ENCODE results near the gene OR2M4. TPM values are rescaled to one million over a fixed set of nuclear protein-coding genes. Genes with fewer than 3 reads are reported as not detected.
"Not testable (repeated sequence)": the region's sequence is repeated elsewhere in the genome, so short reads cannot be mapped to it uniquely, and the experiment has no call there.

The OR2M4 gene
- total RNA-seq, 2 experiments from 2014 or later, result not detected

- H3K4me1 ChIP-seq (ENCODE audit: insufficient read depth, low read length, poor library complexity, severe bottlenecking), result no peaks in the 10 kb centered on the region
- no peaks in the 10 kb centered on the region for H3K9me2 ChIP-seq (ENCODE audit: insufficient read depth, low read length)
- no TSS peak for BruUV-seq (replicated peaks)
These were observed 37.0 kb downstream of the OR2M4 start for GRCh38 chr1:248268178-248268577.

GRCh38 chr1:248273225-248273624, 42.0 kb downstream of the OR2M4 start:
- POLR2A ChIA-PET, result not testable (repeated sequence)

More at GRCh38 chr1:248268178-248268577, 37.0 kb downstream of the OR2M4 start:
- Histone ChIP-seq H4K20me1 (ENCODE audit: insufficient read depth, low read length) (no peaks in the 10 kb centered on the region), H3K79me2 (ENCODE audit: insufficient read depth, low read depth, low read length) (no peaks in the 10 kb centered on the region), H3K36me3 (ENCODE audit: insufficient read depth, low read length) (no peaks in the 10 kb centered on the region), H3K27ac (ENCODE audit: low read depth, low read length, poor library complexity, severe bottlenecking) (no peak overlapping the region), H3K4me2 (ENCODE audit: low read length) (no peak overlapping the region), H3K4me3 (ENCODE audit: low read depth, low read length, poor library complexity, severe bottlenecking) (no peak overlapping the region), H3K9me3 (ENCODE audit: low read length) (no peaks in the 10 kb centered on the region), H2AFZ (ENCODE audit: low read length) (no peak overlapping the region)
- intact Hi-C loops (cut with micrococcal nuclease; ENCODE audit: unreplicated experiment), result no loop called here
- TF ChIP-seq EZH2phosphoT487 (IDR thresholded peaks at IDR 0.05; ENCODE audit: borderline replicate concordance, low read depth, low read length), result no peak
- TF ChIP-seq CTCF (conservative IDR thresholded peaks at IDR 0.05; ENCODE audit: low read length), result no peak
- no peak for DNase-seq (ENCODE audit: low spot score)
- CTCF ChIA-PET (ENCODE audit: unreplicated experiment), result no interaction called here
- POLR2A ChIA-PET, result no interaction called here

GRCh38 chr1:248277876-248278275, 46.7 kb downstream of the OR2M4 start, which contains the start of gene OR2T33:
Gene OR2T33 (minus strand): TSS chr1:248277976. CDS start chr1:248273814, 4,162 bp downstream.
- Histone ChIP-seq H3K4me1 (ENCODE audit: insufficient read depth, low read length, poor library complexity, severe bottlenecking) (no peaks in the 10 kb centered on the region), H3K9me3 (ENCODE audit: low read length) (no peaks in the 10 kb centered on the region), H3K4me2 (ENCODE audit: low read length) (no peak within 1 kb of the TSS), H4K20me1 (ENCODE audit: insufficient read depth, low read length) (no peaks in the 10 kb centered on the region), H2AFZ (ENCODE audit: low read length) (no peak within 1 kb of the TSS), H3K36me3 (ENCODE audit: insufficient read depth, low read length) (no peaks in the 10 kb centered on the region), H3K27ac (ENCODE audit: low read depth, low read length, poor library complexity, severe bottlenecking) (no peak within 1 kb of the TSS), H3K9me2 (ENCODE audit: insufficient read depth, low read length) (no peaks in the 10 kb centered on the region), H3K79me2 (ENCODE audit: insufficient read depth, low read depth, low read length) (no peaks in the 10 kb centered on the region), H3K4me3 (ENCODE audit: low read depth, low read length, poor library complexity, severe bottlenecking) (no peak within 1 kb of the TSS)
- POLR2A ChIA-PET, result no interaction called here
- BruUV-seq (replicated peaks), result no TSS peak
- CTCF ChIA-PET (ENCODE audit: unreplicated experiment), result no interaction called here
- TF ChIP-seq CTCF (conservative IDR thresholded peaks at IDR 0.05; ENCODE audit: low read length) (no peak), EZH2phosphoT487 (IDR thresholded peaks at IDR 0.05; ENCODE audit: borderline replicate concordance, low read depth, low read length) (no peak)
- no peak for DNase-seq (ENCODE audit: low spot score)
- intact Hi-C loops (cut with micrococcal nuclease; ENCODE audit: unreplicated experiment), result no loop called here

More at GRCh38 chr1:248273225-248273624, 42.0 kb downstream of the OR2M4 start:
- BruUV-seq (replicated peaks); intact Hi-C loops (cut with micrococcal nuclease; ENCODE audit: unreplicated experiment); H3K4me1 ChIP-seq (ENCODE audit: insufficient read depth, low read length, poor library complexity, severe bottlenecking); H3K9me2 ChIP-seq (ENCODE audit: insufficient read depth, low read length); H3K79me2 ChIP-seq (ENCODE audit: insufficient read depth, low read depth, low read length); H4K20me1 ChIP-seq (ENCODE audit: insufficient read depth, low read length); H3K4me3 ChIP-seq (ENCODE audit: low read depth, low read length, poor library complexity, severe bottlenecking); H3K36me3 ChIP-seq (ENCODE audit: insufficient read depth, low read length); CTCF ChIA-PET (ENCODE audit: unreplicated experiment); DNase-seq (ENCODE audit: low spot score); H3K4me2 ChIP-seq (ENCODE audit: low read length); H2AFZ ChIP-seq (ENCODE audit: low read length); H3K9me3 ChIP-seq (ENCODE audit: low read length); H3K27ac ChIP-seq (ENCODE audit: low read depth, low read length, poor library complexity, severe bottlenecking): not testable (repeated sequence)

Measured in OCI-LY7 (cell line).